ENCODE results near the gene ZFC3H1. TPM values are rescaled to one million over a fixed set of nuclear protein-coding genes. Genes with fewer than 3 reads are reported as not detected.

The ZFC3H1 gene
- total RNA-seq, 1 experiment from 2014 or later = 37.1 TPM

- Histone ChIP-seq H3K27ac (ENCODE audit: low read depth, low read length) (no peak overlapping the region), H3K9me2 (ENCODE audit: insufficient read depth) (no peaks in the 10 kb centered on the region), H3K27me3 (ENCODE audit: insufficient read depth, low read length) (no peaks in the 10 kb centered on the region), H3K4me2 (ENCODE audit: low read length) (no peak overlapping the region), H3K79me2 (ENCODE audit: insufficient read depth, low read length) (peaks cover 99% of the 10 kb centered on the region), H2AFZ (ENCODE audit: low read depth, low read length, poor library complexity, severe bottlenecking) (no peak overlapping the region), H3K4me3 (replicated peaks in 1 of 2; ENCODE audit: low read depth in 1 of 2, low read length in 2 of 2) (no peak overlapping the region), H3K36me3 (ENCODE audit: control insufficient read depth in 1 of 2, insufficient read depth in 2 of 2, low read length in 2 of 2) (peaks cover 16 to 37% of the 10 kb centered on the region in 2 experiments), H3K4me1 (ENCODE audit: control insufficient read depth in 1 of 2, insufficient read depth in 2 of 2, low read length in 2 of 2) (no peaks in the 10 kb centered on the region), H4K20me1 (ENCODE audit: insufficient read depth) (peaks cover 6% of the 10 kb centered on the region; the same call in 1 of the 2 replicates), H3K9me3 (ENCODE audit: control insufficient read depth in 1 of 2, insufficient read depth in 1 of 2, low read depth in 1 of 2, low read length in 2 of 2) (peaks cover 0 to 4% of the 10 kb centered on the region in 2 experiments; a peak in 1 of 4 replicates), H3K9ac (ENCODE audit: low read length) (no peak overlapping the region)
- BruUV-seq (replicated peaks) = no TSS peak
- intact Hi-C loops (cut with micrococcal nuclease) = no loop called here
- ATAC-seq (no peak), DNase-seq (ENCODE audit: low read depth, low spot score) (no peak)
- ChIA-PET POLR2A (interaction anchor here (2.2 kb wide), 1 partner anchor 11 kb away, joined by 5 read pairs; the partner anchor contains the start of genes THAP2 and ZFC3H1), CTCF (no interaction called here), RAD21 (ENCODE audit: low non-redundant PET in 1 of 2, low total read pairs in 2 of 2, uncharacterized antibody in 2 of 2, unreplicated experiment in 2 of 2) (no interaction called here)
- TF ChIP-seq EZH2phosphoT487 (IDR thresholded peaks at IDR 0.05; ENCODE audit: borderline replicate concordance) = no peak
- no peak for TF ChIP-seq CBX3 (IDR thresholded peaks at IDR 0.05; ENCODE audit: low read depth)
- no peak for TF ChIP-seq ZNF274 (IDR thresholded peaks at IDR 0.05; ENCODE audit: low read depth, low read length)
Observed at GRCh38 chr12:71653137-71653536, 10.5 kb downstream of the ZFC3H1 start.

- Histone ChIP-seq H3K36me3 (ENCODE audit: control insufficient read depth in 1 of 2, insufficient read depth in 2 of 2, low read length in 2 of 2) (peaks cover 15 to 37% of the 10 kb centered on the region in 2 experiments), H3K79me2 (ENCODE audit: insufficient read depth, low read length) (peaks cover 100% of the 10 kb centered on the region), H3K4me3 (replicated peaks in 1 of 2; ENCODE audit: low read depth in 1 of 2, low read length in 2 of 2) (no peak overlapping the region), H3K27ac (ENCODE audit: low read depth, low read length) (no peak overlapping the region), H3K9me3 (ENCODE audit: control insufficient read depth in 1 of 2, insufficient read depth in 1 of 2, low read depth in 1 of 2, low read length in 2 of 2) (peaks cover 0 to 4% of the 10 kb centered on the region in 2 experiments; a peak in 1 of 4 replicates), H3K27me3 (ENCODE audit: insufficient read depth, low read length) (no peaks in the 10 kb centered on the region), H3K4me1 (ENCODE audit: control insufficient read depth in 1 of 2, insufficient read depth in 2 of 2, low read length in 2 of 2) (no peaks in the 10 kb centered on the region), H2AFZ (ENCODE audit: low read depth, low read length, poor library complexity, severe bottlenecking) (no peak overlapping the region), H4K20me1 (ENCODE audit: insufficient read depth) (peaks cover 6% of the 10 kb centered on the region; the same call in 1 of the 2 replicates), H3K9ac (ENCODE audit: low read length) (no peak overlapping the region), H3K4me2 (ENCODE audit: low read length) (no peak overlapping the region), H3K9me2 (ENCODE audit: insufficient read depth) (no peaks in the 10 kb centered on the region)
- intact Hi-C loops (cut with micrococcal nuclease) = no loop called here
- ChIA-PET CTCF (no interaction called here), RAD21 (ENCODE audit: low non-redundant PET in 1 of 2, low total read pairs in 2 of 2, uncharacterized antibody in 2 of 2, unreplicated experiment in 2 of 2) (no interaction called here), POLR2A (interaction anchor here (2.2 kb wide), 1 partner anchor 11 kb away, joined by 5 read pairs; the partner anchor contains the start of genes THAP2 and ZFC3H1)
- DNase-seq (ENCODE audit: low read depth, low spot score) (no peak), ATAC-seq (no peak)
- no TSS peak for BruUV-seq (replicated peaks)
- TF ChIP-seq YY1 (IDR thresholded peaks at IDR 0.05; ENCODE audit: extremely low read depth, insufficient replicate concordance, low read depth, low read length) (no peak), EZH2phosphoT487 (IDR thresholded peaks at IDR 0.05; ENCODE audit: borderline replicate concordance) (no peak), ELF1 (IDR thresholded peaks at IDR 0.05; ENCODE audit: borderline replicate concordance, low read depth) (no peak), MAX (IDR thresholded peaks at IDR 0.05) (no peak), REST (IDR thresholded peaks at IDR 0.05; ENCODE audit: low read depth) (no peak), EZH2 (IDR thresholded peaks at IDR 0.05) (no peak), POLR2A (IDR thresholded peaks at IDR 0.05; ENCODE audit: borderline replicate concordance, extremely low read depth, insufficient read depth, insufficient read length) (no peak), POLR2AphosphoS5 (IDR thresholded peaks at IDR 0.05; ENCODE audit: low read depth, low read length) (no peak), CBX3 (IDR thresholded peaks at IDR 0.05; ENCODE audit: low read depth) (no peak), RAD21 (IDR thresholded peaks at IDR 0.05; ENCODE audit: low read depth) (no peak), JUND (IDR thresholded peaks at IDR 0.05) (no peak), FOSL1 (IDR thresholded peaks at IDR 0.05; ENCODE audit: low read depth) (no peak), SIN3A (IDR thresholded peaks at IDR 0.05; ENCODE audit: low read depth) (no peak), CEBPB (IDR thresholded peaks at IDR 0.05; ENCODE audit: low read depth) (no peak), ZFX (IDR thresholded peaks at IDR 0.05) (no peak), TCF7L2 (IDR thresholded peaks at IDR 0.05; ENCODE audit: borderline replicate concordance, extremely low read depth, insufficient read depth, insufficient read length) (no peak)
Observed at GRCh38 chr12:71652656-71653055, 11.0 kb downstream of the ZFC3H1 start.

Measured in HCT116 (cell line).